GM19023 (cell line): Measurements from ENCODE around the gene OTOR.

Experiments
- ATAC-seq: cut with Tn5 transposase; IDR thresholded peaks from one replicate; pipeline ENCODE4 v1.9.1; 2021; ENCODE audit warnings: mild to moderate bottlenecking, moderate library complexity; ENCODE audit not compliant: unreplicated experiment

The OTOR gene, protein sequence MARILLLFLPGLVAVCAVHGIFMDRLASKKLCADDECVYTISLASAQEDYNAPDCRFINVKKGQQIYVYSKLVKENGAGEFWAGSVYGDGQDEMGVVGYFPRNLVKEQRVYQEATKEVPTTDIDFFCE

DNA sequence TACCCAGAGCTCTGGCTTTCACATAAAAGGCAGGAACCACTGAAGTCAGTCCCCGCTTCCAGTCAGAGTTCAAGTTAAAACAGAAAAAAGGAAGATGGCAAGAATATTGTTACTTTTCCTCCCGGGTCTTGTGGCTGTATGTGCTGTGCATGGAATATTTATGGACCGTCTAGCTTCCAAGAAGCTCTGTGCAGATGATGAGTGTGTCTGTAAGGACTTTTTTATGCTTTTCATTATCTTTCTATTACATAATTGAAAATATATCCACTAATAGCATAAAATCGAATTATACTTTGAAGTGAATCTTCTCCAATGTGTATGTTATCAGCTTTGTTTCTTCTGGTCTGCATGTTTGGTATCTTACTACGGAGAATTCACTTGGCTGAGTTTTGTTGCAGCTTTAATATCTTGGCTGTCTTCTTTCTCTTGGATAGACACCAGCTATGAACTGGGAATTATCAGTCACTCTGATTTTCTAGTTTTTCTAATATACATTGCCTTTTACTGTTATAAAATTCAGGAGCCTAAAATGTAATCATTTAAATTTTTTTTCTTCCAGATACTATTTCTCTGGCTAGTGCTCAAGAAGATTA lies at the start of gene OTOR:
Gene OTOR (plus strand): TSS at position 51 of the 593 bp plus-strand sequence. CDS start 44 bp downstream, at position 95.
- ATAC-seq, result no peak

DNA sequence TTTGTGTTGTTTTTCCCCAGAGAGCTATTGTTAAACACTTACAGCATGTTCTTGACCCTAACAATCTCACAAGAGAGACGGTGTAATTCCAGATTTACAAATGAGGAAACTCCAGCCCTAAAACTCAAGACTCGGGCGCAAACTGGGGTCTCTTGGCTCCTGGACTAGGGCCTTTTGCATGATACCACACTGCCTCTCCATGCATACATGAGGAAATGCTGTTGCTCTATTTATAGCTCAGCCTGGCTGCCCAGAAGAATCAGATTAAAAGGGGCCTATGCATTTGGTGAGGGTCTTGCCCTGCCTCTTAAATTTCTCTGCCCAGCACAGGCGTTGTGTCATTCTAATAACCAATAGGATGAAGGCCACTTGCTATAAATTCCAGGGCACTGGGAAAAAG lies 48.9 kb upstream of the OTOR start:
- ATAC-seq, result no peak

DNA sequence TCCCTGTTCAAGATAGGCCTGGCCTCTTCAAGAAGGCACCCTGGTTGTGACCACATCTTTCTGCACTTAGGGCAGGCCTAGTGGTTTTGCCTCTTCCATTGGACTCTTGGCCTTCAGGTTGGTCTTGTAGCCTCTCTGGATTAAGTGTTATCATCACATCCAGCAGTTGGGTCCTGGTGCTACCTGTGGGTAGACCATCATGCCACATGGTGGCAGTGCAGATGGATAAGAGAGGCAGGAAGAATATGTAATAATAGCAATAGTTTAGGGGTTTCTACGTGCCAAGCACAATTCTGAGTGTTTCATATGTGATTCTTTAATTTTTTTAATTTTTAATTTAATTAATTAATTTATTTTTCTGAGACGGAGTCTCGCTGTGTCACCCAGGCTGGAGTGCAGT lies 46.9 kb upstream of the OTOR start:
- no peak for ATAC-seq

DNA sequence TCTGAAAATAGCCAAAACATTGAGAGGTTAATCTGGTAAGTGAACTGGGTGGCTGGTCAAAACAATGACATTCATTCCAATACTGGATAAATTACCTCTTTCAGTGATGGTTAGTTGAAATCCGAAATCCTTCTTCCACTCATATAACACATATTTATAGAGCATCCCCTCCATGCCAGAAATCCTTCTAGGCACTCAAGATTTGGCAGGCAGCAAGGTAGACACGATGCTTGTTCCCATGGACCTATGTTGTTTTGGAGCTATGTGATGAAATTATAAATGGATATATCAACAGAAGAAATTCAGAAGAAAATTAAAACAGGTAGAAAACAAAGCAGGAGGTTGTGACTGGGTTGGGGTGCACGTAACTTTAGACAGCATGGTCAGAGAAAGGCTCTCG lies 44.6 kb upstream of the OTOR start:
- ATAC-seq, result no peak

DNA sequence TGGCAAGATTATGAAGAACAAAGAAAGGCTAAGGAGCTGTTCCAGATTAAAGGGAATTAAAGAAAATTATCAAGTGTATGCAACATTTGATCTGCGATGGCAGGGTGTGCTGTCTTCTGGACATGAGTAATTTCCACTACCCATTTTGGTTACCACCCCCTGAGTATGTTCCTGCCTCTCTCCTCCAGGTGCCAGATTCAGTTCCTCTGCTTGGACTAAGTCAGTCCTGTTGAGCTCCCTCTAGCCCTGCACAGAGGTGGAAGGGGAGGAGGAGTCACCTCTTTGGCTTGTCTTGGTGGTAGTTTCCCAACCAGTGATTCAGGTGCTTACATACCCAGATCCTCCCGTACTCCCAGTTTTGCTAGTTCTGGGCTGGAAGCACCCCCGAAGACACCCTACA lies 40.5 kb upstream of the OTOR start:
- no peak for ATAC-seq

DNA sequence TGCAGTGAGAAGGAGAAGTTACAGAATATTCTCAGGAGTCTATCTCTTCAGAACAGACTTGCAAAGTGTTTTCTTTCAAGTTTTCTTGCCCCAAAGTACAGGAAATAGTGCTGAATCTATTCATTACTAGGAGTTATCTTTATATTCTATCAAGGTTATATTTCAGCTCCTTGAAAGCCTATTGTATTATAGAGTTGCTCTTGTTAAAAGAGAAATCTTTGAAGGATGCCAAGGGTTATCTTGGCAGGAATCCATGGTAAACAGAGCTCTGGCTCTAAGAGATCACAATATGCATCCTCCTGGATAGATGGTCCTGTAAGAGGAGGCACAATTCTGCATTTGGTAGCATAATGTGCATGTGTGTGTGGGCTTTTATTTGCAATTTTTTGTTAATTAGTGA lies 39.6 kb upstream of the OTOR start:
- no peak for ATAC-seq

DNA sequence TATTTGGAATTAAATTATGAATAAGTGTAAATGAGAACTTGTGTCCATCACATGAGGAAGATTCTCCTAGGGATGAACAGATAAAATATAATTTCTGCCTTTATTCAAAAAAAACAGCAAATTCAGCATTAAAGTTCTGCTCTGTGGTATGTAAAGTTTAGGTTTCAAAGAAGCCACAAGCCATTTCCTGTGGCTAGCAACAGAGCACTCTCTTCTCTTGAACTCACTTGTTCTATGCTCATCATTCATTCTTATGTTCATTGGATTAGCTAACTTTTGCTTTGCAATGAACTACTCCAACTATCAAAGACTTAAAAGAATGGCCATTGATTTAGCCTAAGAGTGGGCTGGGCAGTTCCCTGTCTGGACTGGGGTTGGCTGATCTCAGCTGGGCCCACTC lies 39.1 kb upstream of the OTOR start:
- ATAC-seq, result peak; percentile 75

DNA sequence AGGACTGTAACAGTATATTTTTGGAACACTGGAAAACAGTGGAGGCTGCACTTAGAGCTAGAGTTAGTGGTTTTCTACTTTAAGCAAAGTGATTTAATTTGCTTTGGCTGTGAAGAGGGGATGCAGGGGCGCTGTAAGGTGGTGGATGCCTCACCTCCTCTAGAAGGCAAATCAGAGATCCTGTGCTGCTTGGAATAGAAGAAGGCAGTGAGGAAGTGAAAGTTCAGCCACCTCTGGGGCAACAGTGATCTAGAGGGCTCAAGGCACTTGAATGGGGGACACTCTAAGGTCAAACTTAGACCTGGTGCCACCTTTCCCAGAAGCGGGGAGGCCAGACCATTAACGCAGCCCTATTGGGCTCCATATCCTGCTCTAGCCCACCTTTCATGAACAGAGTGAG lies 37.4 kb upstream of the OTOR start:
- no peak for ATAC-seq

DNA sequence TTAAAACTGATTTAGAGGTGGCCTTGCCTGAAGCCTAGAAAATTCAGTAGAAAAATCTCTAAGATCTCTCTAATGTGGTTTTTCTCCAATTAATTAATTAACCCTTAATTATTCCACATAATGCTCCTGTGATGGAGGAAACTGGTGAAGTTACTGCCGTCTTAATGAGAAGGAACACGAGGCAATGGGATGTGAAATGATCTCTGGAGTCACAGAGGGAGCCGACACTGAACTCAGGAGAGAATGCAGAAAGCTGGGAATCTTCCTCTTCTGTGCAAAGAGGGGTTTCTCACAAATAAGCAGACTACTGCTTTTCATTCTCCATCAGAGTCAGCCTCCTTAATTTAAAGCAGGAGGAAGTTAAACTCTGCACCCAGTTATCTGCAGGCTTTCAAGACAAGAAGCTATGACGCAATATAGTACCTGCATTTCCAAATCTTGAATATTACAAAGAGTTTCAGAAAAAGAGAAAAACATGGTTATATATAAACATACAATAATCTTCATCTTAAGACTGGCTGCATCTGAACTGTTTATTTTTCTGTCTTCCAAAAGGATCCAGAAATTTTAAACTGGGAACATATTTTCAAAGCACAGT lies 36.4 kb upstream of the OTOR start:
- no peak for ATAC-seq

DNA sequence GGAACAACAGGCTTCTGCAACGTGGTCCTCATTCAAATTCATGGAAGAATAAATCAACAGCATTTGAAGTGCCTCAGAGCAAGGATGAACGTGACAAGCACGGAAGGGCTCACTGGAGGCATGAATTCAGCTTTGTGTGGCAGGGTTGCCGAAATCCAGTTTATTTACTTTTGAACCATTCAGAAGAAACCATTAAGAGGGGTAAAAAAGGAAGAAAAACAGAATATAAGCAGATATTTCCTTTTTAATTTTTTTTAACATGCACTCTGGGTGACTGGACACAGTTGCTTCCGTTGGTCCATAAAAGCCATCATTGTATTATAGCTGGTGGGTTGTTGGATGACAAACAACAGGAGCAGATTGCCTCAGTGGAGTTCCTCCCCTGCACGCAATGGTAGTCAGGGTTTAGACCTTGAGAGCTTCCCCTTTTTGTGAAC lies 35.6 kb upstream of the OTOR start:
- ATAC-seq, result no peak

DNA sequence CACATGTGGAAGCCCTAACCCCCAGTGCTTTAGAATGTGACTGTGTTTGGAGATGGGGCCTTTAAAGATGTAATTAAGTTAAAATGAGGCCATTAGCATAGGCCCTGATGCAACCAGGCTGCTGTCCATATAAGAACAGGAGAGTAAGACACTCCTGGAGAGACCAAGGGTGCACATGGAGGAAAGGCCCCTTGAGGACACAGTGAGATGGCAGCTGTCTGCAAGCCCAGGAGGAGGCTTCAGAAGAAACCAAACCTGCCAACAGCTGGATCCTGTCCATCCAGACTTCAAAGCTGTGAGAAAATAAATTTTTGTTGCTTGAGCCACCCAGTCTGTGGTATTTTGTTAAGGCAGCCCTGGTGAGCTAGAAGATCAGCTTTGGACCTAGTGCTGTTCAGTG lies 35.1 kb upstream of the OTOR start:
- no peak for ATAC-seq

DNA sequence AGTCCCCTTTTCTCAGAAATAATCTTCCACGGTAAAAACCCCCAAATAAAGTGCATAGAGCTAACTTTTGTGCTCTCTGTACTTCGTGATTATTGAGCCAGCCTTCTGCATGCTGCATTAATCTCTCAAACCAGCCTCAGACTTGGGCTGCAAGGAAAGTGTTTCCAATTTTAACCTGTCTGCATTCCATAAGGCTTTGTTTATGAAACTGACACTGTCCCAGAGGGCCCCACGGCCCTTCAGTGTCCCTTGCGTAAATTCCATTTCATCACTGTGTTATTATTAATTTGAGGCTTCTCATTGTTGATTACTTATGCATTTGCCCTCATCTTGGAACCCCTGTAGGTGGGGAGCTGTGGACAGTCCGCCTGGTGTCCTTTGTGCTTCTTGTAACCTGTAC lies 33.9 kb upstream of the OTOR start:
- ATAC-seq, result no peak

DNA sequence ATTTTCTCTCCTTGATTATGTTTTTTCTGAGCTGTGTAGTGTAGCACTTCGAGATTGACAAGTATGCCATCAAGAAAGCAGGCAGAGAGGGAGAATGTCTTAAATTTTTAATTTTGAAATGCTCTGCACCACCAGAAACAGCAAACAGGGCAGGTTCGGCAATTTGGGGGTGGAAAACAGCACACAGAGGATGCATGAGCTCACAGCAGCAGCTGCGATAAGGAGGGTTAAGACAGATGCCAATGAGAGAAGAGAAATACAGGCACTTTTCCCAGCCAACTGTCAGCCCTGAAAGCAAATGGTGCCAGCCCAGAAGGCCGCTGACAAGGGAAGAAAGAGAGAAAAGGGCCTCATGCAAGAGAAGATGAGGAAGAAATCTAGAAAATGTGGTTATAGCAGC lies 33.4 kb upstream of the OTOR start:
- ATAC-seq, result no peak

DNA sequence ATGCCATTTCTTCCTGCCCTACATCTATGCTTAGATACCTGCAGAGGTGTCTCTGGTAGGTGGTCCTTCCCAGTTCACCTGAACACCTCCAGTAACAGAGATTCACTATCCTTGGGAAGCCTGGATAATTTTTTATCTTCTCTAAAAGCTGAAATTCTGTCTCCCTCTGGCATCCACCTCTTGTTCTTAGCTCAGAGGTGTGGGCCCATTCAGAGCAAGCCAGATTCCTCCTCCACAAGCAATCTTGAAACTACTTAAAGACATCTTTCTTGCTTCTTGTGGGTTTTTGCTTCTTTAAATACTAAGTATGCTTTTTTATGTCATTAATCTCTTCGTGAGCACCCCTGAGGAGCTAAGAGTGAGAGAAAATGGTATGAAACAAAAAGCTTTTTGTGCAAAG lies 28.7 kb upstream of the OTOR start:
- ATAC-seq, result no peak

DNA sequence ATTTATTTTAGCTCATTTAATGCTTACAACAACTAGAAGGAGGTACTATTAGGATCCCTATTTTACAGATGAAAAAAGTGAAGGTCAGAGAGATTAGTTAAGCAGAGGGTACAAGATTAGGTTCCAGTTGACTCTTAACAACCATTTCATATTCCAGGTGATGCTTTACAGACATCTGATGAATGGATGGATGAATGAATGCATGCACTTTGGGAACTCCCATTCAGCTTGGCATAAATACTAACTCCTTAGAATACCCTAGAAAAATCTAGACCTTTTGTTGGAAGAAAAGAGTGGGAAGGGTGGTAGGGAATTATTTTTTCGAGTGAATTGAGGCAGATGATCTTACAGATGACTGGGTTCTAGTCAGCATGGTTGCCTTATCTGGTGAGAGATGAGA lies 19.1 kb upstream of the OTOR start:
- no peak for ATAC-seq

DNA sequence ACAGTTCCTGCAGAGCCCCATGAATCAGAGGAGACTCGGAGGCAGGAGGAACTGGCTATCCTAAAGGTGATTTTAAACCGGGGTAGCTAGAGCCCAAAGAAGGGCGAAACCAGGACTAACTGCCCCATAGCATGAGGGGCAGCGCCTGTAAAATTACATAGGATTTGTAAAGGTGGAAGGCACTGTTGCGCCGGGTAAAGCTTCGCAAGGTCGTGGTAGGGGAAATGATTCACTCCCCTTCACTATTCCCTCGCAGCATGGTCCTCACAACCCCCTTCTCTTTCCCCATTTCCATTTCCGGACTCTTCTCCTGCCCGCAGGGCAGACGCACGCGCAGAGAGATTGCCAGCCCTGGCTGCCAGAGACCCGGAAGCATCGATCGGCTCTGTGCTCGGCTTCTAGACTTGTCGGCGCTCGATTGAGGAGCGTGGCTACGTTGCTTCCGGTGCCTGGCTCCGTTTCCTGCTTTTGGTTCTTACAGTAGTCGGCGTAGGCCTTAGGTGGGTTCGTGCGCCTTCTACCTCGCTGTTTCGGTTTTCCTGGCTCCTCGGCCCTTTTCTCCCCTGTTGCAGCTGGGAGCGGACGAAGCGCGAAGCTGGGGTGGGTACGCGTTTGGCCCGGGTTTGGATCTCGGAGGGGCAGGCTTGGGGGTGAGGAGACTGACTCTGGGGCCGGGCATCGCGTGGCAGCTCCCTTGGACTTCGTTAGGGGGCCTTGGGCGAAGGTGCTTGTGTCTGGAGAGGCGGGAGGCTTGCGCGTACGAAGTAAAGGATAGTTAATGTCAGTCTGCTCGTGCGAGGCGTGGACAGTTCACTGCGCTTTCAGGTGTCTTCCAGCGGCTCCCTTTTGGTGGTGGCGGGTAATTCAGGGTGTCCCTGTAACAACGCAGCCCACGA lies 18.3 kb upstream of the OTOR start, which contains the start of gene SNRPB2:
Gene SNRPB2 (plus strand): TSS at position 462 of the 896 bp plus-strand sequence. CDS start 1,677 bp downstream, outside the sequence.
- ATAC-seq, result peak; percentile 99

DNA sequence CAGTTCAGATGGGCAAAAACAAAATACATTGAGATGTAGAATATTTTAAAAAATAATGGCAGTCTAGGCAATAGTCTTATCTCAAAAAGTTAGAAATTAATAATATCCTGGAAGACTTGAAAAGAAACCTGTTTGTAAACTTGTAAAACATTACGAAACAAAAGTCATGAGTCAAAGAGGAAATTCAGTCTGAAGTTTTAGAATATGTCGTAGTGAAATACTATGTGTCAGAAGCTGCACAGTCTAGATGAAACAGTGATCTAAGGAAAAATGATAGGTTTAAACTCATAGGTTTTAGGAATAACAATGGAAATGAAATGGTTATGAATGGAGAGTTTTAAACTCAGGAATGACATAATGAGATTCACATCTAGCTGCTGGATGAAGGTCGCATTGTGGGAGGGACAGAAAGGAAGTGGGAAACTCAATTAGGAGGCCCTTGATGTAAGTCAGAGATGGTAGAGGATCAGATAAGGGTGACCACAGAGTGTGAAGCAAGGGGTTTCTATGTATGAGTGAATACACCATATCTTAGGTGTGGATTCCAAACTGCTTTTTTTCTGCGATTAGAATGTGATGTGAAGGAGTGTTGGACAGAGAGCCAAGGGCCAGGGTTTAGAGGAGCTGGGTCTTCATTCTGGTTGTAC lies 15.5 kb upstream of the OTOR start:
- no peak for ATAC-seq

DNA sequence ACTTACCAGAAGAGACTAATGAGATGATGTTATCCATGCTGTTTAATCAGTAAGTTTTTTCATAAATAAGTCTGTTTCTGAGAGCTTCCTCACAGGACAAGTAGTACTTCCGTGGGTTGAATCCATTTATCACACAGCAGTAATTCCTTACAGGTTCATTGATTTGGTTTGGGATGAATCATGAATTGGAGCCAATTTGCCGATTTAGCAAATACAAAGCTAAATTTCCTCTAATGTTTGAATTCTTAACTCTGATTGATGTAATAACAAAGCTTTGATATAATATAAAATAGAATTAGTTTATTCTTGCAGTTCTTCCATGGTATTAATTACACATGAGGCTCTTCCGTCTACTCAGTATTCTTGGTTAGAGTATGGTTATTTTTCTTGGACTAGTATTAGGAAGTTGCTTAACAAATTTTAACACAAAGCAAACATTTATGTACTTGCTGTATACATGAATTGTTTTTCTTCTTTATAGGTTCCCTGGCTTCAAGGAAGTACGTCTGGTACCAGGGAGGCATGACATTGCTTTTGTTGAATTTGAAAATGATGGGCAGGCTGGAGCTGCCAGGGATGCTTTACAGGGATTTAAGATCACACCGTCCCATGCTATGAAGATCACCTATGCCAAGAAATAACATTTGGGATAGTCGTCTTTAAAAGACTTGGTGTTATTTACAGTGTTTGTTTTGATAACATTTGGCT lies 7.6 kb upstream of the OTOR start:
- ATAC-seq, result no peak

DNA sequence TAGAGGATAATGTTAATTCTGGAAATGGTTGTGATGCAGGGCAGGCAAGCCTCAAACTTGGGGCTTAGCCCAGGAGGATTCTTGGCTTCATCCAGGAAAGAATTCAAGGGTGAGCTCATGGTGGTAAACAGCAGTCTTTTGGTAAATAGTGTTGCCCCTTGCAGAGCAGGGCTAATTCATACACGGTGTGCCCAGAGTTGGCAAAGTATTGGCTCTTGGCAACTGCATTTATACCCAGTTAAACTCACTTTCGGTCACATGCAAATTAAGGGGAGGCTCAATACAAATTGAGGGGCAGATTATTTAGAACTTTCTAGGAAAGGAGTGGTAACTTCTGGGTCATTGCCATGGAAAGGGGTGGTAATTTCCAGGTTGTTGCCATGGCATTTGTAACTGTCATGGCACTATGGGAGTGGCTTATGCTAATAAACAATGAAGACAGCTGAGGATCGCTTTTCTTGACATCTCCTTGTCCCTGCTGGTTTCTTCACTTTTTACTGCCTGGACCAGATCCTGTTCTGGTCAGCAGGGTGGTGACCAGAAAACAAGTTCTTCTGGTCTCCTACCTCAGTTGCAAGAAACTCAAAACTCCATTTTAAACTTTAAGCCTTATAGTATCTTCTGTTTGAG lies 3.9 kb upstream of the OTOR start:
- ATAC-seq, result no peak

DNA sequence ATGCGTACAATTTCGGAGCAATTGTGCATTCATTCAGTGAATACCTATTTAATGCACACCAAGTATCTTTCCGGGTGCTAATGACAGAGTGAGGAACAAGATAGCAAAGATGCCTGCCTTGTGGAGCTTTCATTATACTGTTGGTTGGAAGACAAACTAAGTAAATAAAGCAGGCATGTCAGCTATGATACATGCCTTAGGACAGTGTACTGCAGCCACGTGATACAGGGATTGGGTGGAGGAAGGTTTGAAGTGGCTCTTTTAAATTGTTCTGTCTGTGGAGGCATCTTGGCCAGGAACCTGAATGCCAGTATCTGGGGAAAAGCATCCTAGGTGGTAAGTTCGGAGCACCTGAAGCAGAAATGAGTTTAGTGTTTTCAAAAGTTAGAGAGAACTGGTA lies 3.0 kb upstream of the OTOR start:
- ATAC-seq, result no peak
